CD4-positive, alpha-beta T cell treated with Interleukin-1 beta for 1 hour (primary cell): ENCODE data around the gene PRKAR2B.
"Not testable (repeated sequence)": the region's sequence is repeated elsewhere in the genome, so short reads cannot be mapped to it uniquely, and the experiment has no call there.

Source experiments
- DNase-seq, 2 donors: peaks; one replicate each; pipeline ENCODE4 v3.0.0-alpha.2; 2020 to 2022

PRKAR2B gene

GRCh38 chr7:107079212-107079940 lies 34.9 kb downstream of the PRKAR2B start:
- DNase-seq, result no peak

- no peak for DNase-seq
Observed at GRCh38 chr7:107080099-107080505, 35.6 kb downstream of the PRKAR2B start.

- DNase-seq, result no peak
Observed at GRCh38 chr7:107080533-107080932, 36.0 kb downstream of the PRKAR2B start.

GRCh38 chr7:107085180-107085579 lies 40.7 kb downstream of the PRKAR2B start:
- no peak for DNase-seq

- DNase-seq, result no peak
Observed at GRCh38 chr7:107089627-107090026, 45.1 kb downstream of the PRKAR2B start.

- DNase-seq, result no peak
Observed at GRCh38 chr7:107090457-107090856, 46.0 kb downstream of the PRKAR2B start.

GRCh38 chr7:107091306-107091705 lies 46.8 kb downstream of the PRKAR2B start:
- DNase-seq, result no peak

DNA sequence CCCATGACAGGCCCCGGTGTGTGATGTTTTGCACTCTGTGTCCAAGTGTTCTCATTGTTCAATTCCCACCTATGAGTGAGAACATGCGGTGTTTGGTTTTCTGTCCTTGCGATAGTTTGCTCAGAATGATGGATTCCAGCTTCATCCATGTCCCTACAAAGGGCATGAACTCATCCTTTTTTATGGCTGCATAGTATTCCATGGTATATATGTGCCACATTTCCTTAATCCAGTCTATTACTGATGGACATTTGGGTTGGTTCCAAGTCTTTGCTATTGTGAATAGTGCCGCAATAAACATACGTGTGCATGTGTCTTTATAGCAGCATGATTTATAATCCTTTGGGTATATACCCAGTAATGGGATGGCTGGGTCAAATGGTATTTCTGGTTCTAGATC lies 49.2 kb downstream of the PRKAR2B start:
- not testable (repeated sequence) for DNase-seq

- DNase-seq, result not testable (repeated sequence)
Observed at GRCh38 chr7:107099154-107099553, 54.6 kb downstream of the PRKAR2B start.

DNA sequence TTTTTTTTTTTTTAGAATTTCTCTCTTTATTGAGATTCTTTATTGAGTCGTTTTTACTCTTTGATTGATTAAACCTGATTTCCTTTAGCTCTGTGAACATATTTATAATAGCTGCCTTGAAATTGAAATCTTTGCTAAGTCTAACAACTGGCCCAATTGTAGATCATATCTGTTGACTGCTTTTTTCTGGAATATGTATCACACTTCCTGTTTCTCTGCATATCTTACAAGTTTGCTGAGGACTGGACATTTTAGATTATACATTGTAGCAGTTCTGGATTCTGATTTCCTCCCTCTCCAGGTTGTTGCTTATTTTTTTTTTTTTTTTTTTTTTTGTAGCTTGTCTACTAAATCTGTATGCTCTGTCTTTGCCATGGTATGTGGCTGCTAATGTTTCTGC lies 56.3 kb downstream of the PRKAR2B start:
- no peak for DNase-seq

- DNase-seq, result peak in 1 of 2 donors; percentile 34
Observed at GRCh38 chr7:107103369-107103768, 58.9 kb downstream of the PRKAR2B start.

- DNase-seq, result no peak
Observed at GRCh38 chr7:107104801-107105200, 60.3 kb downstream of the PRKAR2B start.

DNA sequence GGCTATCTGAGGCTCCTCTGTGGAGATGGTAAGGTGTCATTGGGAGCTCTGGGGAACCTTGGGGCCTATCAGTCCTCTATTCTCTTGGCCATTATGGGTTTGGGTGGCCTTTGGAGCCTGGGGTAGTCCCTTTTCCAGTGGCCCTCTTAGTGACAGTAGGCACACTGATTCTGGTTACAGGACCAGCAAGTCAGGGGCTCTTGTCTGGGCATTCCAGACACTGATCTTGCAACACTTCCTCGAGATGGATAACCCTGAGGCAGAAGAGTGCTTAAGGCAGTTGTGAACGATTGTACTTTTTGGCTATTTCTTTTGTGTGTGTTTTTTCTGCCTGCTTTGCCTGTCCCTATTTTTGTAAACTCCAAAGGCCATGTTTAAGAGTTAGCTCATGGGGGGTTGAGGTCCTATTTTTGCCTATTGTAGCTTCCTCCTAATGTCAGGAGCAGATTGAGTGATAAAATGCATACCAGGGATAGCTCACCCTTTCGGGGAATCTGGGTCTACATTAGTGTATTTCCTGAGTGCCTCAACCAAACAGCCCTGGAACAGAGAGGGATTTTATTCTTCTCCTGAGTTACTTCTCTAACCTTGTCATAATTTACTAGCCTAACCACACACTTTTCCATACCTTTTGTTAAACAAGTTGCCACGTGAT lies 61.2 kb downstream of the PRKAR2B start:
- no peak for DNase-seq

- DNase-seq, result no peak
Observed at GRCh38 chr7:107108793-107109371, 64.4 kb downstream of the PRKAR2B start.

DNA sequence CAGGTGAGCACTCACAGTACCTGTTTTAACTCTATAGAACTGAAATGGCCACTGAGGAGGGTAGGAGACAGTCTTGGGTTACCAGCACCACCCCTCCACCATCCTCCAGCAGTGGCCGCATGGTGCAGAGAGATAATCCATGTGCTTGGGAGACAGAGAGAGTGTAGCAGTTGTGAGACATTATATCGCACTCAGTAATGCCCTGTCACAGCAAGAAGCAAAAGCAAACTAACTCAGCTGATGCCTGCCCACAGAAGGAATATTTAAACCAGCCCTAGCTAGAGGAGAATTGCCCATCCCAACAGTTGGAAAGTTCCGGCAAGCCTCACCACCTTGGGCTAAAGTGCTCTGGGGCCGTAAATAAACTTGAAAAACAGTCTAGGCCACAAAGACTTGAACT lies 65.5 kb downstream of the PRKAR2B start:
- DNase-seq, result no peak

DNA sequence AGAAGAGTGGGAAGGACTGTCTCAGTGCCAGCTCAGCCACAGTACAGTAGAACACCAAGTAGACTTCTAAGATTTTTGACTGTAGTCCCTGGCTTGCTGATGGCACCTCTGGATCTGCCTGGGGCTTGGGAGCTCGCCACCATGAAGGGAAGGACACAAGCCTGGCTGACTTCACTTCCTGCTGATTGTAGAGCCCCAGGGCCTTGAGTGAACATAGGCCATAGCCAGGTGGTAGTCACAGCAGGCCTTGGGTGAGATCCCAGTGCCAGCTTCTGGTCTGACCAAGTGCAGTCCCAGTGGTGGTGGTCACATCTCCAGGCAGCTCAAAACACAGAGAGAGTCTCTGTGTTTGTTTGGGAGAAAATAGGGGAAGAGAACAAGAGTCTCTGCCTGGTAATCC lies 66.7 kb downstream of the PRKAR2B start:
- DNase-seq, result no peak

- no peak for DNase-seq
Observed at GRCh38 chr7:107113866-107114265, 69.4 kb downstream of the PRKAR2B start.

GRCh38 chr7:107115114-107115513 lies 70.6 kb downstream of the PRKAR2B start:
- no peak for DNase-seq

DNA sequence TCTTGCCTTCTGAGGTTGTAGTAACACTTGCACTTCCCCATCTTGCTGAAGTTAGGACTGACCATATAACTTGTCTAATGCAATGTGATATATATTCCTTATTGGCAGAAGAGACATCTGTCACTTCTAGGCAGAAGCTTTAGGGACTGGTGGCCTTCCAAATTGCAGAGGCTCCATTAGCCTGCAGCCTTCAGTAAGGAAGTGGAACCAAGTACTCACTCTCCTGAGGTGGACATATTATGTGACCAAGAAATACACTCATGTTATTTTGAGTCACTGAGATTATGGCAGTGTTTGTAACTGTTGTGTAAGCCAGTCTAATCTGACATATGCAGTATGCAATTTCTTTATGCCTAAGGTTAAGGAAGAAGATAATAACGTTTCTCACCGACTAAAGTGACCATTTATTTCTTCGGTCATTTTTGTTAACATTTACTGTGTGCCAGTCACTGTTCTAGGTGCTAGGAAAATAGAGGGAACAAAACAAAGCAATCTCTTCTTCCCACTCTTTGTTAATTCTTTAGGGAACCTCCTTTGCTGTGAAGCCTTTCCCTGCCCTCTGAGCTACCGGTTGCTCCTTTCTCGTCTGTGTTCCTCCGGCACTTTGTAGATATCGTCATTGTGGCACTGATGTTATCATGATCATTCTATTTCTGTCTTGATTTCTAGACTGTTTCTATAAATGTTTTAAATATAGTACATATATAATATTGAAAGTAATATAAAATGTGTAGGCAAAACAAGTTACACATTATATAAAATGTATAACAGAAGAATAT lies 71.4 kb downstream of the PRKAR2B start:
- no peak for DNase-seq

GRCh38 chr7:107118109-107118900 lies 73.8 kb downstream of the PRKAR2B start:
- DNase-seq, result no peak

DNA sequence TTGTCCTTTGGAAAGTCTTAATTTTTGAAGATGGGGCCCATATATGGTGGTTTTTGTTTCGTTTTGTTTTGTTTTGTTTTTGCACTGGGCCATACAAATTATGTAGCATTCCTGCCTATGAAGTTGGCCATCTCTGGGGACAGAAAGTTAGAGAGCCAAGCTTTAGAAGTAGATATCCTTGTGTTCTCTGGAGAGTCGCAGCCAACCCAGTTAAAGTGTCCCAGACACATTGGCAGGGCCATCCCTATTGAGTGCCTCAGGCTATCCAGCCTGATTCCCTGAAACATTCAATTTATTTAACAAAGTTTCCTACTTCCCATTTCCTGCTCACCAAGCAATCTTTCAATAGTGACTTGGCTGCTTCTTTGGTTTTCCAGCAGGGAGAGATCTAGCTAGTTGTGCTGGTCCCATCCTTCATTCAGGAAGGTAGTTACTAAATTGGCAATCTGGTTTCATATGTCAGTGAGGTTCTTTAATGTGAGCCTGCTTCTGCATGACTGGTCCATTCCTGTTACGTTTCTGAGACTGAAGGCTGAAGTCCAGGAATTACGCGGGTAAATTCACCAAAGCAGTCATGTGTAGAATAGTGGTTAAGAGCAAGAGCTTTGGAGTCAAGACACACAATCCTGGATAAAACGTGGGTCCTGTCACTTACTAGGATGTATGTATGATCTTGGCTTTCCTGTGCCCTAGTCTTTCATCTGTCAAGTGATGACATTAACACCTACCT lies 75.0 kb downstream of the PRKAR2B start:
- no peak for DNase-seq

DNA sequence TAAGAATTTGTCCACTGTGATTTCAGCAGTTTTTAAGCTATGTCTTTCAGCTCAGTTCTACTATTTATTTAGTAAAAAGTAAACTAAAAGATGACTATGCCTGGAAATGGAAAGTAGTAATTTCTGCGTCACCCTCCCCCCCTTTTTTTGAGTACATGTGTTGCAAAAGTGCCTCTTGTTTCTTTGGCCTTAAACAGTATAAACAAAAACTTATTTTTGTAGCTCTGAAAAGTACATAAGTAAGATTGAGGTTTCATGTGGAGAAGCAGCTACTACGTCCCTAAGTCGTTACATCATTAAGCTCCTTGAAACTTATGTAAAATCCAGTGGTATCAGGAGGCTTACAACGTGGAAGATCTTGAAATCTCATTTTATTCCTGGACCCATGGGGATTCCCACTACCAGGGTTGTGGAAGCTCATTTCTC lies 78.0 kb downstream of the PRKAR2B start:
- DNase-seq, result no peak
